Neural cell (in vitro differentiated cells): Measurements from ENCODE around the gene JOSD2. TPM values are rescaled to one million over a fixed set of nuclear protein-coding genes. Genes with fewer than 3 reads are reported as not detected.

Experiments
- H2AFZ ChIP-seq: fragments of 200-600, 300-800 bp; sonication (generic), shearing (Covaris generic); 2 replicates; pipeline ENCODE4 v1.6.0; 2014; ENCODE audit warnings: low read depth, mild to moderate bottlenecking, antibody characterized with exemption, low read length, moderate library complexity
- H3F3A ChIP-seq: fragments of 200-600 bp; shearing (Covaris generic); 2 replicates; pipeline ENCODE4 v1.6.1; 2016; ENCODE audit warnings: mild to moderate bottlenecking, moderate library complexity, mixed read lengths, antibody characterized with exemption, low read length; ENCODE audit not compliant: insufficient read depth, poor library complexity, severe bottlenecking
- H3K27ac ChIP-seq: fragments of 200-600, 300-800 bp; sonication (generic), shearing (Covaris generic); 2 replicates; pipeline ENCODE4 v1.5.1; 2014; ENCODE audit warnings: mild to moderate bottlenecking, low read length, moderate library complexity
- H3K27me3 ChIP-seq: fragments of 300-800, 200-600 bp; sonication (generic), shearing (Covaris generic); 2 replicates; pipeline ENCODE4 v1.6.0; 2014; ENCODE audit warnings: mild to moderate bottlenecking, low read depth, low read length, moderate library complexity; ENCODE audit not compliant: insufficient read depth
- H3K36me3 ChIP-seq: fragments of 300-800, 200-600 bp; sonication (generic), shearing (Covaris generic); 2 replicates; pipeline ENCODE4 v1.5.1; 2014; ENCODE audit warnings: mild to moderate bottlenecking, antibody characterized with exemption, low read length, moderate library complexity; ENCODE audit not compliant: insufficient read depth
- H3K4me2 ChIP-seq: fragments of 300-800, 200-600 bp; sonication (generic), shearing (Covaris generic); 2 replicates; pipeline ENCODE4 v1.6.0; 2014; ENCODE audit warnings: mild to moderate bottlenecking, low read length
- H3K4me3 ChIP-seq: fragments of 300-800, 200-600 bp; sonication (generic), shearing (Covaris generic); 2 replicates; pipeline ENCODE4 v1.5.1; 2014; ENCODE audit warnings: mild to moderate bottlenecking, low read length, moderate library complexity
- H3K79me2 ChIP-seq: fragments of 200-600 bp; shearing (Covaris generic); replicated peaks from 2 replicates; pipeline ENCODE4 v1.6.0; 2014; ENCODE audit warnings: mild to moderate bottlenecking, low read length, moderate library complexity; ENCODE audit not compliant: insufficient read depth
- H3K9ac ChIP-seq: fragments of 300-800, 200-600 bp; sonication (generic), shearing (Covaris generic); 2 replicates; pipeline ENCODE4 v1.6.1; 2016; ENCODE audit warnings: mild to moderate bottlenecking, low read length, mixed read lengths
- H3K9me2 ChIP-seq: fragments of 200-600 bp; shearing (Covaris generic); 2 replicates; pipeline ENCODE4 v1.6.1; 2016; ENCODE audit warnings: mild to moderate bottlenecking, low read length, mixed read lengths; ENCODE audit not compliant: insufficient read depth
- H3K9me3 ChIP-seq: fragments of 200-600, 300-800 bp; sonication (generic), shearing (Covaris generic); 2 replicates; pipeline ENCODE4 v1.6.1; 2016; ENCODE audit warnings: mild to moderate bottlenecking, mixed run types, low read length, moderate library complexity, mixed read lengths
- H4K20me1 ChIP-seq: fragments of 200-600 bp; shearing (Covaris generic); 2 replicates; pipeline ENCODE4 v1.6.1; 2016; ENCODE audit warnings: mild to moderate bottlenecking, mixed run types; ENCODE audit not compliant: insufficient read depth
- CTCF ChIP-seq: fragments of 450-650 bp; IDR thresholded peaks from 2 replicates; pipeline ENCODE4 v1.5.1; 2014; ENCODE audit warnings: antibody characterized with exemption, mild to moderate bottlenecking, moderate library complexity; ENCODE audit not compliant: poor library complexity, severe bottlenecking
- EP300 ChIP-seq: fragments of 450-650 bp; conservative IDR thresholded peaks from 2 replicates; pipeline ENCODE4 v1.6.1; 2014; ENCODE audit warnings: antibody characterized with exemption, mild to moderate bottlenecking, moderate library complexity; ENCODE audit not compliant: poor library complexity, severe bottlenecking
- EZH2 ChIP-seq: fragments of 200-600, 300-800 bp; shearing (Covaris generic), sonication (generic); IDR thresholded peaks from 2 replicates; pipeline ENCODE4 v1.6.1; 2014; ENCODE audit warnings: antibody characterized with exemption, low read length, borderline replicate concordance, mild to moderate bottlenecking; ENCODE audit not compliant: insufficient read depth, poor library complexity, severe bottlenecking
- MXI1 ChIP-seq: fragments of 450-650 bp; conservative IDR thresholded peaks from 2 replicates; pipeline ENCODE4 v1.6.1; 2014; ENCODE audit warnings: antibody characterized with exemption, mild to moderate bottlenecking; ENCODE audit not compliant: poor library complexity, severe bottlenecking
- POLR2AphosphoS5 ChIP-seq: IDR thresholded peaks from 2 replicates; pipeline ENCODE4 v1.6.1; 2012
- RAD21 ChIP-seq: fragments of 450-650 bp; conservative IDR thresholded peaks from 2 replicates; pipeline ENCODE4 v1.6.1; 2014; ENCODE audit warnings: antibody characterized with exemption, mild to moderate bottlenecking, moderate library complexity
- REST ChIP-seq: IDR thresholded peaks from 2 replicates; pipeline ENCODE4 v1.6.1; 2012; ENCODE audit warnings: borderline replicate concordance
- SMC3 ChIP-seq: fragments of 450-650 bp; conservative IDR thresholded peaks from 2 replicates; pipeline ENCODE4 v1.6.1; 2014; ENCODE audit warnings: antibody characterized with exemption, mild to moderate bottlenecking, moderate library complexity; ENCODE audit not compliant: poor library complexity
- TAF1 ChIP-seq: IDR thresholded peaks from 2 replicates; pipeline ENCODE4 v1.6.1; 2012; ENCODE audit warnings: low read depth
- polyA plus RNA-seq: library from polyadenylated mRNA; depleted of rRNA; stranded (reverse); fragments of >200 nt; gene quantifications from 2 replicates; pipeline ENCODE4 v1.2.3, GENCODE V29; 2014

JOSD2 gene
- polyA plus RNA-seq, 1 donor from 2014 or later: 10.7 TPM

DNA sequence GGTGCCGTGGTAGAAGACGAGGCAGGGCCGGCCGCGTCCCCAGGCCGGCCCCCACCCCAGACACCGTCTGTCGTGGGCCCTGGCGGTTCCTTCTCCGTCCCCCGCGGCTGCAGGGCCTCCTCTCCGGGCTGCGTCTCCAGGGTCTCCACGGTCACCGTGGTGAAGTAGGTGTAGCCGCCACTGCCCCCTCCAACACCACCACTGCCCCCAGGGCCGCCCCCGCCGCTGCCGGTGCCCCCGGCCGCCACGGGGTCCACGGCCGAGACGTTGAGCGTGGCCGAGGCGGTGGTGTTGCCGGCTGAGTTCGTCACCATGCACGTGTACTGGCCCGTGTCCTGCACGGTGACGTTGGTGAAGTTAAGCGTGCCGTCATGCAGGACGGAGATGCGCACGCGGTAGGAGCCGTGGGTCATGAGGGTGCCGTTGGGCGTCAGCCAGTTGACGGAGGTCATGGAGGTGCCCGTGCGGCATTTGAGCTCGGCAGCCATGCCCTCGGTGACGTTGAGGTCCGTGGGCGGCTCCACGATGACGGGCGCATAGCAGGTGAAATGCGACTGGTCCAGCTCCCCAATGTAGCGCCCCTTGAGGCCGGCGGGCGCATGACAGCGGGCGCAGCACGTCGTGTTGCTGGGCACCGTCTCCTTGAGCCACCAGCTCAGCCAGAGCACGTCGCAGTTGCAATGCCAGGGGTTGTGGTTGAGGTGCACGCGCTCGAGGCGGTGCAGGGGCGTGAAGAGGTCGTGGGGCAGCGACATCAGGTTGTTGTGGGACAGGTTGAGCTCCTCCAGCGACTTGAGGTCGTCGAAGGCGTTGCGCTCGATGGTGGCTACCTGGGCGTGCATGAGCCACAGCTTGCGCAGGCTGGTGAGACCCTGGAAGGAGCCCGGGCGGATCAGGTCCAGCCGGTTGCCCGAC lies 7.4 kb upstream of the JOSD2 start:
- no peaks in the 10 kb centered on the region for H3F3A ChIP-seq
- no peak overlapping the region for H3K9ac ChIP-seq
- H3K4me2 ChIP-seq: no peak overlapping the region
- H4K20me1 ChIP-seq: no peaks in the 10 kb centered on the region
- no peak overlapping the region for H3K27ac ChIP-seq
- no peaks in the 10 kb centered on the region for H3K27me3 ChIP-seq
- no peak overlapping the region for H2AFZ ChIP-seq
- no peaks in the 10 kb centered on the region for H3K79me2 ChIP-seq
- H3K4me3 ChIP-seq: no peak overlapping the region
- H3K9me2 ChIP-seq: no peaks in the 10 kb centered on the region
- TF ChIP-seq RAD21 (no peak), CTCF (no peak), MXI1 (no peak), SMC3 (no peak), POLR2AphosphoS5 (no peak), EZH2 (no peak), TAF1 (no peak), EP300 (no peak), REST (no peak)
- H3K9me3 ChIP-seq: peaks cover 5% of the 10 kb centered on the region
- H3K36me3 ChIP-seq: peaks cover 10% of the 10 kb centered on the region

DNA sequence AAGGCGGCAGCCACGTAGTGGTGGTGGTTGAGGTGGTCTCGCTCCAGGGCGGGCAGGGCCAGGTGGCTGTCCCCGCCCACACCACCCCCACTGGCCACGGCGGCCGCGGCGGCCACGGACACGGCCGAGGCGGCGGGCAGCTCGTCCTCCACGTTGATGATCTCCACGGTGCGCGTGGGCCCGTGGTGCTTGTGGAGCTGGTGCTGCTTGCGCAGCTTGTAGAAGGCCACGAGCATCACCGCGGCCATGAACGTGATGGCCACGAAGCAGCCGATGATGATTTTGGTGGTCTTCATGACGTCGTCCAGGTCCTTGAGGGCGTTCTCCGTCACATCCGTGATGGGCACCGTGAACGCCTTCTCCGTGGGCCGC lies 6.7 kb upstream of the JOSD2 start:
- peaks cover 10% of the 10 kb centered on the region for H3K36me3 ChIP-seq

More for the DNA sequence above, 6.7 kb upstream of the JOSD2 start:
- H4K20me1 ChIP-seq: no peaks in the 10 kb centered on the region
- H3K9me3 ChIP-seq: peaks cover 5% of the 10 kb centered on the region
- H2AFZ ChIP-seq: no peak overlapping the region
- H3K27ac ChIP-seq: no peak overlapping the region
- no peaks in the 10 kb centered on the region for H3K79me2 ChIP-seq
- H3F3A ChIP-seq: no peaks in the 10 kb centered on the region
- H3K27me3 ChIP-seq: no peaks in the 10 kb centered on the region
- H3K9me2 ChIP-seq: no peaks in the 10 kb centered on the region
- no peak overlapping the region for H3K9ac ChIP-seq
- TF ChIP-seq MXI1: no peak
- no peak for TF ChIP-seq EZH2
- TF ChIP-seq EP300: no peak
- TF ChIP-seq RAD21: no peak
- TF ChIP-seq TAF1: no peak
- TF ChIP-seq SMC3: no peak
- no peak for TF ChIP-seq POLR2AphosphoS5
- TF ChIP-seq CTCF: no peak
- TF ChIP-seq REST: no peak
- no peak overlapping the region for H3K4me3 ChIP-seq
- no peak overlapping the region for H3K4me2 ChIP-seq
